Right lobe of liver (tissue), 6 donors: ENCODE data around the gene BICC1. TPM values are rescaled to one million over a fixed set of nuclear protein-coding genes. Genes with fewer than 3 reads are reported as not detected.

ENCODE experiments used
- ATAC-seq, 4 donors: fragments of 200-7000 bp; cut with Tn5 transposase; one replicate each; pipeline ENCODE4 v1.9.1; 2020; ENCODE audit warnings: mild to moderate bottlenecking in 4 of 4, moderate library complexity in 4 of 4
- DNase-seq, 3 donors: peaks; one replicate each; pipeline ENCODE4 v3.0.0-alpha.2; 2020
- H3K27ac ChIP-seq, 3 donors: fragments of 200-600 bp; one replicate each; pipeline ENCODE4 v1.8.0; 2022
- H3K27me3 ChIP-seq, 2 donors: fragments of 200-600 bp; one replicate each; pipeline ENCODE4 v1.8.0; 2022
- H3K36me3 ChIP-seq, 4 donors: fragments of 200-600 bp; sonication (generic) in 1 of 4; one replicate each; pipeline versions ENCODE4 v1.5.1 to v1.8.0; 2017 to 2022; ENCODE audit warnings: control low read depth in 1 of 4
- H3K4me1 ChIP-seq, 4 donors: fragments of 200-600 bp; sonication (generic) in 1 of 4; one replicate each; pipeline versions ENCODE4 v1.5.1 to v1.8.0; 2017 to 2022; ENCODE audit warnings: control low read depth in 1 of 4
- H3K4me3 ChIP-seq, 3 donors: fragments of 200-600 bp; one replicate each; pipeline ENCODE4 v1.8.0; 2022
- H3K9me3 ChIP-seq, 4 donors: fragments of 200-600 bp; sonication (generic) in 1 of 4; one replicate each; pipeline versions ENCODE4 v1.5.1 to v1.8.0; 2017 to 2022; ENCODE audit warnings: control low read depth in 1 of 4
- POLR2A ChIP-seq: fragments of 450-650 bp; IDR thresholded peaks from one replicate; pipeline ENCODE4 v1.6.1; 2017; ENCODE audit warnings: antibody characterized with exemption, mild to moderate bottlenecking
- WGBS: methylation state at CpG from one replicate; pipeline ENCODE4 v1.1.6; 2018; ENCODE audit warnings: low coverage, low lambda C conversion rate; ENCODE audit not compliant: insufficient coverage; ENCODE audit errors: missing lambda C conversion rate; 5-methylcytosine and 5-hydroxymethylcytosine counted together
- intact Hi-C, 2 donors: fragments of 100-400 bp; cut with DNase I; formaldehyde crosslinking; loops; one replicate each; pipeline versions ENCODE4 v1.11.2 to v1.14.1; 2022
- total RNA-seq, 6 experiments: library from RNA; depleted of rRNA in 2 of 6; stranded (reverse); fragments of >200 nt in 2 of 6; fragmentation: NEBNext Ultra II Directional in 3 of 6; extraction: Animal tissue kit (Norgen Biotek cat#: 25700) in 3 of 6; gene quantifications; one replicate each; pipeline versions ENCODE4 v1.1.0 to v1.2.4, GENCODE V29; 2016 to 2023
- TF ChIP-seq, protein P1 (sequence below), 4 donors: fragments of 200-600 bp in 3 of 4; fragments of 450-650 bp in 1 of 4; IDR thresholded peaks; one replicate each; pipeline versions ENCODE4 v1.5.1 to v1.8.0; 2016 to 2022; ENCODE audit warnings: antibody characterized with exemption in 4 of 4, mild to moderate bottlenecking in 2 of 4
- donor health status: DM: no; HTN: yes; CAD: no.
- donor health status: DM: no; HTN: no; CAD: no.
- donor health status: DM: no; HTN: no; CAD: no.
- donor health status: DM: no; HTN: yes; CAD: no.
- donor health status: DM: no; HTN: yes; CAD: no.

The BICC1 gene
- total RNA-seq, 6 experiments from 2014 or later = 1.2 to 9.0 (median 2.3) TPM

- DNase-seq (no peak), ATAC-seq (no peak)
- H3K4me3 ChIP-seq = no peak overlapping the region
- H3K9me3 ChIP-seq = no peaks in the 10 kb centered on the region
- H3K27me3 ChIP-seq = no peaks in the 10 kb centered on the region
- 83% methylated on average over 4 of the region's 4 CpGs for WGBS
- H3K36me3 ChIP-seq = no peaks in the 10 kb centered on the region
- TF ChIP-seq, protein P1, sequence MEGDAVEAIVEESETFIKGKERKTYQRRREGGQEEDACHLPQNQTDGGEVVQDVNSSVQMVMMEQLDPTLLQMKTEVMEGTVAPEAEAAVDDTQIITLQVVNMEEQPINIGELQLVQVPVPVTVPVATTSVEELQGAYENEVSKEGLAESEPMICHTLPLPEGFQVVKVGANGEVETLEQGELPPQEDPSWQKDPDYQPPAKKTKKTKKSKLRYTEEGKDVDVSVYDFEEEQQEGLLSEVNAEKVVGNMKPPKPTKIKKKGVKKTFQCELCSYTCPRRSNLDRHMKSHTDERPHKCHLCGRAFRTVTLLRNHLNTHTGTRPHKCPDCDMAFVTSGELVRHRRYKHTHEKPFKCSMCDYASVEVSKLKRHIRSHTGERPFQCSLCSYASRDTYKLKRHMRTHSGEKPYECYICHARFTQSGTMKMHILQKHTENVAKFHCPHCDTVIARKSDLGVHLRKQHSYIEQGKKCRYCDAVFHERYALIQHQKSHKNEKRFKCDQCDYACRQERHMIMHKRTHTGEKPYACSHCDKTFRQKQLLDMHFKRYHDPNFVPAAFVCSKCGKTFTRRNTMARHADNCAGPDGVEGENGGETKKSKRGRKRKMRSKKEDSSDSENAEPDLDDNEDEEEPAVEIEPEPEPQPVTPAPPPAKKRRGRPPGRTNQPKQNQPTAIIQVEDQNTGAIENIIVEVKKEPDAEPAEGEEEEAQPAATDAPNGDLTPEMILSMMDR (IDR thresholded peaks at IDR 0.05) = no peak
- H3K4me1 ChIP-seq = no peaks in the 10 kb centered on the region
- intact Hi-C loops = no loop called here
- H3K27ac ChIP-seq = no peak overlapping the region
These were observed 331.1 kb downstream of the BICC1 start for GRCh38 chr10:58843760-58844159.

GRCh38 chr10:58844680-58845079, 332.0 kb downstream of the BICC1 start:
- ATAC-seq (no peak), DNase-seq (no peak)
- TF ChIP-seq POLR2A = no peak
- TF ChIP-seq, protein P1 (IDR thresholded peaks at IDR 0.05) = no peak
- no peaks in the 10 kb centered on the region for H3K4me1 ChIP-seq
- no peaks in the 10 kb centered on the region for H3K9me3 ChIP-seq
- H3K36me3 ChIP-seq = no peaks in the 10 kb centered on the region
- WGBS = 20% methylated on average over 1 of the region's 3 CpGs
- no peak overlapping the region for H3K27ac ChIP-seq
- intact Hi-C loops = no loop called here
- no peaks in the 10 kb centered on the region for H3K27me3 ChIP-seq
- no peak overlapping the region for H3K4me3 ChIP-seq

DNA sequence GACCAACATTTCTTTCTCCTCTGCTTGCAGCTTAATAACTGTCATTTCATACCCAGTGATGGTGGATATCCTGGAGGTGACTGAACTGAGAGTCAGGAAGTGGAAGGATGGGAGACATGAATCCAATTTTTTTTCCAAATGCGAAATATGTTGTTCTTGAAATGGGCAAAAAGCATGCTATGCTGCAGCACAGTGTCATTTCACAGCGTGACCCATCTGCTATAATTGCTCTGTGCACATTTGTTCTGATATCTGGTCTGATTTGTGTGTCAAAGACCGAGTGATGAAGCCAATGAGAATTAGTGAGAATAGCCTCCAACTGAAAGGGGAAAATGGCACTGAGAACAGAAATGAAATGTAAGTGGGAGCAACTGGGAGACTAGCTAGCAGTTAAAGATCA, 334.2 kb downstream of the BICC1 start:
- WGBS = 65% methylated on average over 3 of the region's 3 CpGs
- intact Hi-C loops = no loop called here

DNA sequence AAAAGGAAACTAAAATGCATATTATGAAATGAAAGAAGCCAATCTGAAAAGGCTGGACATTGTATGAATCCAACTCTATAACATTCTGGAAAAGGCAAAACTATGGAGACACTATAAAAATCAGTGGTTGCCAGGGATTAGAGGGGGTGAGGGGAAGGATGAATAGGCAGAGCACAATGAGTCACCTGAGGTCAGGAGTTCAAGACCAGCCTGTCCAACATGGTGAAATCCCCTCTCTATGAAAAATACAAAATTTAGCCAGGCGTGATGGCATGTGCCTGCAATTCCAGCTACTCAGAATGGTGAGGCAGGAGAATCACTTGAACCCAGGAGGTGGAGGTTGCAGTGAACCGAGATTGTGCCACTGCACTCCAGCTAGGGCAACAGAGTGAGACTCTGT, 338.9 kb downstream of the BICC1 start:
- H3K9me3 ChIP-seq = no peaks in the 10 kb centered on the region
- intact Hi-C loops = no loop called here
- ATAC-seq (no peak), DNase-seq (no peak)
- H3K27ac ChIP-seq = no peak overlapping the region
- H3K27me3 ChIP-seq = no peaks in the 10 kb centered on the region
- TF ChIP-seq, protein P1 (IDR thresholded peaks at IDR 0.05) = no peak
- TF ChIP-seq POLR2A = no peak
- no peaks in the 10 kb centered on the region for H3K36me3 ChIP-seq
- 78% methylated on average over 2 of the region's 2 CpGs for WGBS
- no peak overlapping the region for H3K4me3 ChIP-seq
- H3K4me1 ChIP-seq = no peaks in the 10 kb centered on the region

More for the DNA sequence above, 334.2 kb downstream of the BICC1 start:
- H3K27ac ChIP-seq = no peak overlapping the region
- no peaks in the 10 kb centered on the region for H3K27me3 ChIP-seq
- DNase-seq (no peak), ATAC-seq (no peak)
- no peaks in the 10 kb centered on the region for H3K4me1 ChIP-seq
- H3K4me3 ChIP-seq = no peak overlapping the region
- TF ChIP-seq, protein P1 (IDR thresholded peaks at IDR 0.05) = no peak
- TF ChIP-seq POLR2A = no peak
- H3K9me3 ChIP-seq = no peaks in the 10 kb centered on the region
- H3K36me3 ChIP-seq = no peaks in the 10 kb centered on the region

DNA sequence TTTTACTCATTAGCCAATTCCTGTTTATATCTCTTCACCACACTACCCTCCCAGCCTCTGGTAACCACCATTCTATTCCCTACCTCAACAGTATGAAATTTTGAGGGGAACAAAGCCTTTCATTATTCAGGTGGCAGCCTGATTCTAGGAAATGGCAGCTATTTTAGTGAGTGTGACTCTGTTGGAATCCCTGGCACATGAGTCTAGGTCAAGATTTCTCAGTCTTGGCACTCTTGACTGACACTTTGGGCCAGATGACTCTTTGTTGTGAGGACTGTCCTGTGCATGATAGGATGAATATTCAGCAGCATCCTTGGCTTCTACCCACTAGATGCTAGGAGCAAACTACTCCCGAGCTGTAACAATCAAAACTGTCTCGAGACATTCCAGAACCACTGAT, 341.0 kb downstream of the BICC1 start:
- H3K27me3 ChIP-seq = no peaks in the 10 kb centered on the region
- H3K9me3 ChIP-seq = no peaks in the 10 kb centered on the region
- DNase-seq (no peak), ATAC-seq (no peak)
- 60% methylated on average over 1 of the region's 2 CpGs for WGBS
- H3K4me3 ChIP-seq = no peak overlapping the region
- H3K36me3 ChIP-seq = no peaks in the 10 kb centered on the region
- no peak for TF ChIP-seq POLR2A
- TF ChIP-seq, protein P1 (IDR thresholded peaks at IDR 0.05) = no peak
- H3K27ac ChIP-seq = no peak overlapping the region
- intact Hi-C loops = no loop called here
- no peaks in the 10 kb centered on the region for H3K4me1 ChIP-seq
